ENCODE measurements around the gene ITM2C. TPM values are rescaled to one million over a fixed set of nuclear protein-coding genes. Genes with fewer than 3 reads are reported as not detected.

The ITM2C gene
- total and polyA plus RNA-seq, 9 of the 15 experiments (the other 6 are each of a cell fraction or from before 2014, with no cell fraction given), result 0.49 to 58.8 (median 21.5) TPM

GRCh38 chr2:230908092-230908594 lies 43.4 kb downstream of the ITM2C start (continued):
- TF ChIP-seq E2F6 (IDR thresholded peaks at IDR 0.05; ENCODE audit: borderline replicate concordance in 1 of 2, extremely low read depth in 1 of 2, insufficient read depth in 1 of 2, insufficient read length in 1 of 2, low read depth in 1 of 2, low read length in 1 of 2, poor library complexity in 1 of 2, severe bottlenecking in 1 of 2) (peak in 1 of 2 experiments; percentile 10), SNAPC5 (CRISPR knock-in tag; IDR thresholded peaks at IDR 0.05) (no peak), EZH2 (IDR thresholded peaks at IDR 0.05; ENCODE audit: borderline replicate concordance, low read depth, low read length) (no peak), CSDE1 (IDR thresholded peaks at IDR 0.05) (no peak), ZNF395 (CRISPR knock-in tag; IDR thresholded peaks at IDR 0.05) (0 out of 2 replicates have a peak, but pooled peaks have one; percentile 48), ZNF324 (CRISPR knock-in tag; IDR thresholded peaks at IDR 0.05) (no peak)
